ENCODE measurements around the gene GCH1.
A peak's percentile ranks its signal among the peaks of the same experiment; 100 is the strongest.
"Not testable (repeated sequence)": the region's sequence is repeated elsewhere in the genome, so short reads cannot be mapped to it uniquely, and the experiment has no call there.

The GCH1 gene

GRCh38 chr14:54902521-54903420, at the start of gene GCH1:
TSS of gene GCH1 (minus strand) at chr14:54902826. CDS start at chr14:54902663, 163 bp downstream.
- DNase-seq = peak; percentile 86

GRCh38 chr14:54947230-54947629, 44.6 kb upstream of the GCH1 start:
- DNase-seq = peak; percentile 23

GRCh38 chr14:54946500-54946899, 43.9 kb upstream of the GCH1 start:
- no peak for DNase-seq

- DNase-seq = no peak
These were observed 42.2 kb upstream of the GCH1 start for GRCh38 chr14:54944737-54945391.

- DNase-seq = no peak
These were observed 40.3 kb upstream of the GCH1 start for GRCh38 chr14:54942913-54943312.

- DNase-seq = peak; percentile 62
These were observed 34.2 kb upstream of the GCH1 start for GRCh38 chr14:54936816-54937215.

- no peak for DNase-seq
These were observed 33.3 kb upstream of the GCH1 start for GRCh38 chr14:54935958-54936357.

GRCh38 chr14:54935100-54935499, 32.5 kb upstream of the GCH1 start:
- no peak for DNase-seq

- DNase-seq = no peak
These were observed 30.4 kb upstream of the GCH1 start for GRCh38 chr14:54933006-54933405.

- no peak for DNase-seq
These were observed 29.1 kb upstream of the GCH1 start for GRCh38 chr14:54931598-54932340.

- DNase-seq = peak; percentile 79
These were observed 28.5 kb upstream of the GCH1 start for GRCh38 chr14:54931101-54931500.

- peak; percentile 64 for DNase-seq
These were observed 26.9 kb upstream of the GCH1 start for GRCh38 chr14:54929556-54929955.

GRCh38 chr14:54928216-54928615, 25.6 kb upstream of the GCH1 start:
- no peak for DNase-seq

GRCh38 chr14:54927551-54927950, 24.9 kb upstream of the GCH1 start:
- no peak for DNase-seq

GRCh38 chr14:54926570-54926969, 23.9 kb upstream of the GCH1 start:
- DNase-seq = not testable (repeated sequence)

GRCh38 chr14:54922598-54922997, 20.0 kb upstream of the GCH1 start:
- DNase-seq = peak; percentile 24

- no peak for DNase-seq
These were observed 17.4 kb upstream of the GCH1 start for GRCh38 chr14:54920052-54920451.

GRCh38 chr14:54919330-54919729, 16.7 kb upstream of the GCH1 start:
- no peak for DNase-seq

GRCh38 chr14:54918427-54918826, 15.8 kb upstream of the GCH1 start:
- DNase-seq = no peak

- no peak for DNase-seq
These were observed 13.5 kb upstream of the GCH1 start for GRCh38 chr14:54916101-54916500.

GRCh38 chr14:54909817-54910558, 7.4 kb upstream of the GCH1 start:
- DNase-seq = no peak

GRCh38 chr14:54908973-54909372, 6.3 kb upstream of the GCH1 start:
- peak; percentile 11 for DNase-seq

- DNase-seq = peak; percentile 33
These were observed 5.6 kb upstream of the GCH1 start for GRCh38 chr14:54908190-54908589.

All from hematopoietic multipotent progenitor cell treated with erythropoietin and hydrocortisone succinate and interleukin-3 and kit ligand, for 4 days (in vitro differentiated cells).